ENCODE results near the gene PXDN. TPM values are rescaled to one million over a fixed set of nuclear protein-coding genes. Genes with fewer than 3 reads are reported as not detected.

The PXDN gene
- total RNA-seq, 1 donor from 2014 or later, result 150 TPM

- peak overlapping the region; percentile 49 for H3K4me3 Mint-ChIP-seq
- DNase-seq (ENCODE audit: extremely low spot score, unreplicated experiment), result no peak
- H3K4me1 Mint-ChIP-seq (ENCODE audit: unreplicated experiment), result peaks cover 41% of the 10 kb centered on the region
- H3K9me3 Mint-ChIP-seq, result no peaks in the 10 kb centered on the region
- peaks cover 13% of the 10 kb centered on the region for H3K36me3 Mint-ChIP-seq
- TF ChIP-seq CTCF (conservative IDR thresholded peaks at IDR 0.05), result no peak
- no peaks in the 10 kb centered on the region for H3K27me3 Mint-ChIP-seq
- H3K27ac Mint-ChIP-seq, result peak overlapping the region; percentile 48
These were observed 28.9 kb downstream of the PXDN start for GRCh38 chr2:1715184-1716013.

- H3K27me3 Mint-ChIP-seq, result no peaks in the 10 kb centered on the region
- TF ChIP-seq CTCF (conservative IDR thresholded peaks at IDR 0.05), result no peak
- H3K4me1 Mint-ChIP-seq (ENCODE audit: unreplicated experiment), result peaks cover 41% of the 10 kb centered on the region
- peaks cover 13% of the 10 kb centered on the region for H3K36me3 Mint-ChIP-seq
- H3K4me3 Mint-ChIP-seq, result no peak overlapping the region
- DNase-seq (ENCODE audit: extremely low spot score, unreplicated experiment), result no peak
- no peaks in the 10 kb centered on the region for H3K9me3 Mint-ChIP-seq
- H3K27ac Mint-ChIP-seq, result peak overlapping the region; percentile 48
These were observed 29.8 kb downstream of the PXDN start for GRCh38 chr2:1714291-1715064.

- Mint-ChIP-seq H3K27ac (no peak overlapping the region), H3K27me3 (no peaks in the 10 kb centered on the region), H3K4me1 (ENCODE audit: unreplicated experiment) (peaks cover 44% of the 10 kb centered on the region), H3K36me3 (peaks cover 13% of the 10 kb centered on the region), H3K9me3 (no peaks in the 10 kb centered on the region), H3K4me3 (no peak overlapping the region)
- DNase-seq (ENCODE audit: extremely low spot score, unreplicated experiment), result no peak
- TF ChIP-seq CTCF (conservative IDR thresholded peaks at IDR 0.05), result no peak
These were observed 30.5 kb downstream of the PXDN start for GRCh38 chr2:1713839-1714236.

- peaks cover 12% of the 10 kb centered on the region for H3K36me3 Mint-ChIP-seq
- no peak overlapping the region for H3K27ac Mint-ChIP-seq
- H3K4me1 Mint-ChIP-seq (ENCODE audit: unreplicated experiment), result peaks cover 49% of the 10 kb centered on the region
- no peaks in the 10 kb centered on the region for H3K9me3 Mint-ChIP-seq
- TF ChIP-seq CTCF (conservative IDR thresholded peaks at IDR 0.05), result no peak
- DNase-seq (ENCODE audit: extremely low spot score, unreplicated experiment), result no peak
- no peak overlapping the region for H3K4me3 Mint-ChIP-seq
- no peaks in the 10 kb centered on the region for H3K27me3 Mint-ChIP-seq
These were observed 31.0 kb downstream of the PXDN start for GRCh38 chr2:1713142-1713838.

GRCh38 chr2:1709946-1710560, 34.3 kb downstream of the PXDN start:
- peaks cover 42% of the 10 kb centered on the region for H3K4me1 Mint-ChIP-seq (ENCODE audit: unreplicated experiment)

More at GRCh38 chr2:1709946-1710560, 34.3 kb downstream of the PXDN start:
- no peak for DNase-seq (ENCODE audit: extremely low spot score, unreplicated experiment)
- no peak for TF ChIP-seq CTCF (conservative IDR thresholded peaks at IDR 0.05)
- Mint-ChIP-seq H3K27ac (no peak overlapping the region), H3K4me3 (no peak overlapping the region), H3K27me3 (no peaks in the 10 kb centered on the region), H3K36me3 (peaks cover 7% of the 10 kb centered on the region), H3K9me3 (no peaks in the 10 kb centered on the region)

Measured in type B pancreatic cell (in vitro differentiated cells).